Peyer's patch (tissue), 4 donors: ENCODE results near the gene MACROD2.

ENCODE experiments used
- CTCF ChIP-seq, 6 experiments: fragments of 450-650 bp in 4 of 6; fragments of 200-600 bp in 2 of 6; sonication (generic) in 1 of 6; IDR thresholded peaks; one replicate each; pipeline ENCODE4 v1.5.1; 2017 to 2019; ENCODE audit warnings: antibody characterized with exemption in 6 of 6, mild to moderate bottlenecking in 3 of 6, moderate library complexity in 1 of 6
- POLR2A ChIP-seq, 2 donors: fragments of 450-650 bp; IDR thresholded peaks; one replicate each; pipeline ENCODE4 v1.5.1; 2017; ENCODE audit warnings: antibody characterized with exemption in 2 of 2, mild to moderate bottlenecking in 2 of 2, moderate library complexity in 2 of 2

- TF ChIP-seq CTCF (IDR thresholded peaks at IDR 0.05): no peak
- no peak for TF ChIP-seq POLR2A (IDR thresholded peaks at IDR 0.05)
Measured at GRCh38 chr20:15061955-15062354, 1066.6 kb downstream of the MACROD2 start.
